ENCODE data around the gene RBM12.
"Not testable (repeated sequence)": the region's sequence is repeated elsewhere in the genome, so short reads cannot be mapped to it uniquely, and the experiment has no call there.

Gene RBM12

GRCh38 chr20:35664466-35665206 is at the start of gene RBM12, which contains the start of gene CPNE1:
Gene RBM12 (minus strand): TSS chr20:35664900. CDS start chr20:35655322, 9,578 bp downstream.
Gene CPNE1 (minus strand): TSS chr20:35664900. CDS start chr20:35632923, 31,977 bp downstream.
- peak; percentile 97 for DNase-seq

DNA sequence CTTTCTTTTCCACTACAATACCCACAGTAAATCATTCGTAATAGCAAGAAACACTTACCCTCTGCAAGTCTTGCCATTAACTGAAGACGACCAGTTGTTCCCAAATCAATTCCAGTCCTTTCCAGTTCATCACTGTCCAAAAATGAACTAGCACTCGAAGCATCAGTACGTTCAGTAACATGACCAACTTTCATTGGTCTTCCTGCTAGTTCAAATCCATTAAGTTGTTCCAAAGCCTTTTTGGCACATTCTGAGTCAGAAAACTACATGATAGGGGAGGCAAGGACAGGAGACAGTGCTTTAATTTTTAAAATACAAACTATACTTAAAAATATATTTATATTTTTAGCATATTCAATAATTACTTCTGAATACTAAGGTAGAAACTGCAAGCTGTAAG is 49.4 kb upstream of the RBM12 start:
- no peak for DNase-seq

DNA sequence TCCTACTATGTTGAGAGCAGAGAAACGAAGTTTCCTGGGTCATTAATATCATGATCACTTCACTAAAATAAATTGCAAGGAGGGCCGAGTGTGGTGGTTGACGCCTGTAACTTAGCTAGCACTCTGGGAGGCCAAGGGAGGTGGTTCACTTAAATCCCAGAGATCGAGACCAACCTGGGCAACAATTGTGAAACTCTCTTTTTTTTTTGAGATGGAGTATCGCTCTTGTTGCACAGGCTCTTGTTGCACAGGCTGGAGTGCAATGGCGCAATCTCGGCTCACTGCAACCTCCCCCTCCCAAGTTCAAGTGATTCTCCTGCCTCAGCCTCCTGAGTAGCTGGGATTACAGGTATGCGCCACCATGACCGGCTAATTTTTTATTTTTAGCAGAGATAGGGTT is 48.4 kb upstream of the RBM12 start:
- peak; percentile 34 for DNase-seq

DNA sequence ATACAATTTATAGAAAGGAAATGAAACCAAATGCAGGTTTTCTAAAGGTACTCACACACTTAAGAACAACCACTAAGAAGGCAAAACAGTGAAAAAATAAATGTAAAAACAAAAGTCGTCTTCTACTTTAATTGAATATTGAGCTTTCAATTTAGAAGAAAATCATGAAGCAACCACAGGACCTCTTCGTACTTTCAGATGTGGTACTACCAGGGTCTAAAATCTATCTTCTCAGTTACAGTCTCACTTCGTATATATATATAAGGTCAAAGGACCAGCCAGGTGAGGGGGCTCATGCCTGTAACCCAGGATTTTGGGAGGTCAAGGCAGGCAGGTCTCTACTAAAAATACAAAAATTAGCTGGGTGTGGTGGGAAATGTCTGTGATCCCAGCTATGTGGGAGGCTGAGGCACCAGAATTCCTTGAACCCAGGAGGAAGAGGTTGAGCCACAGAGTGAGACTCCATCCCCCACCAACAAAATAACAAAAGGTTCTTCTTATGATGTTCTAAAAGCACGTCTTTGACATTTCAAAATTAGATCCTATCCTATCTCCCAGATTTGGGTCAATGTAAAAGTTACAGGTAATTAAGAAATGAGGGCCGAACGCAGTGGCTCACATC is 47.0 kb upstream of the RBM12 start:
- no peak for DNase-seq

GRCh38 chr20:35710884-35711587 is 46.3 kb upstream of the RBM12 start:
- DNase-seq, result no peak

DNA sequence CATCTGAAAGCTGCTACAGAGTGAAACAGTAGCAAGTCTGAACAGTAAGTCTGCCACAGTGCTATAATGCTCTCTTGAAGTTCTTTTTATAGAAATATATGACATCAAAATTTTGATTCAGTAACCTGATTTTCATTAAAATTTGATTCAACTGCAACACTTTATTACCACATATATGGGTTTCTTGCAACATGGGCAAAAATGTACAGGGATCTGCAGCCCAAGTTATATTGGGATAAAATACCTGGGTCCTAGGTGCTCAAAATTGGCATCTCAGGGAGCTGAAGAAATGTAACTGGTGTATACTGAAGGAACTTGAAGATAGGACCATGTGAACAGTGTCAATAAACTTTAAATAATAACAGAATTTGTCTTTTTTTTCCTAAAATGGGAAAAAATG is 45.3 kb upstream of the RBM12 start:
- DNase-seq, result no peak

- no peak for DNase-seq
Measured at GRCh38 chr20:35709259-35709658, 44.6 kb upstream of the RBM12 start.

- no peak for DNase-seq
Measured at GRCh38 chr20:35708502-35708901, 43.8 kb upstream of the RBM12 start.

- not testable (repeated sequence) for DNase-seq
Measured at GRCh38 chr20:35706591-35707529, 42.2 kb upstream of the RBM12 start.

DNA sequence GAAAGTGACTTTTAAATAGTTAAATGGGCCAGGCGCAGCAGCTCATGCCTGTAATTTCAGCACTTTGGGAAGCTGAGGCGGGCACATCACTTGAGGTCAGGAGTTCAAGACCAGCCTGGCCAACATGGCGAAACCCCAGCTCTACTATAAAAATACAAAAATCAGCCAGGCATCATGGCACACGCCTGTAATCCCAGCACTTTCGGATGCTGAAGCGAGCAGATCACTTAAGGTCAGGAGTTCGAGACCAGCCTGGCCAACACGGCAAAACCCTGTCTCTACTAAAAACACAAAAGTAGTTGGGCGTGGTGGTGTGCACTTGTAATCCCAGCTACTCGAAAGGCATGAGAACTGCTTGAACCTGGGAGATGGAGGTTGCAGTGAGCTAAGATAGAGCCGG is 41.2 kb upstream of the RBM12 start:
- not testable (repeated sequence) for DNase-seq

DNA sequence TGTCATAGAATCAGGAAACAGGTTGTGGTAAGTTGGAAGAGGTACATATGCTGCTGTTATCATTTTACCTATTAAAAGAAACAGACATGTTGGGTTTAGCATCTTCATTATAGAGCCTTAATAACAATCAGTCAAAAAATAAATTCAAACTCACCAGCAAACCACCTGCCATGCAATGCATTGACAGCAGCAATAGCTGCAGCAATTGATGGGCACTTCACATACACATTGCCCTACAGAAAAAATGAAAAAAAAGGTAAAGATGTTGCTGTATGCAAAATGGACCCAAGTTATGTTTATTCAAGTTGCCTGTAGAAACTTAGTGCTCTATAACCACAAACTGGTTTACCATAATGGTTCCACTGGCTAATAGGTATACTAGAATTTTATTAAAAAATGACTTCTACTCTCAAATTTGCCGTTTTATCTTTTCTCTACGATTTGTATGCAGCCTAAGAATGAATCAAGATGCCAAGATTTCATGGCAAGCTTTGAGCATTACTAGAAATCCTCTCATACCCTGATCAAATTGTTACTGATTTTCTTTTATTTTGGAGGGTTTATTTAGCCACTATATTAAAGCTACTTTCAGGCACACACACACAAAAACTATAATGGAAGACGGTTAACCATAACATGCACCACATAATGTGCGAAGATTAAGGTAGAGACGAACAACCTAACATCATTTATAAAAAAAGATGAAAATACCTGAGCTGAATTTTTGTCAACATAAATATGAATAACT is 40.0 kb upstream of the RBM12 start:
- no peak for DNase-seq

GRCh38 chr20:35702824-35703695 is 38.4 kb upstream of the RBM12 start:
- DNase-seq, result no peak

GRCh38 chr20:35702051-35702823 is 37.5 kb upstream of the RBM12 start:
- DNase-seq, result no peak

DNA sequence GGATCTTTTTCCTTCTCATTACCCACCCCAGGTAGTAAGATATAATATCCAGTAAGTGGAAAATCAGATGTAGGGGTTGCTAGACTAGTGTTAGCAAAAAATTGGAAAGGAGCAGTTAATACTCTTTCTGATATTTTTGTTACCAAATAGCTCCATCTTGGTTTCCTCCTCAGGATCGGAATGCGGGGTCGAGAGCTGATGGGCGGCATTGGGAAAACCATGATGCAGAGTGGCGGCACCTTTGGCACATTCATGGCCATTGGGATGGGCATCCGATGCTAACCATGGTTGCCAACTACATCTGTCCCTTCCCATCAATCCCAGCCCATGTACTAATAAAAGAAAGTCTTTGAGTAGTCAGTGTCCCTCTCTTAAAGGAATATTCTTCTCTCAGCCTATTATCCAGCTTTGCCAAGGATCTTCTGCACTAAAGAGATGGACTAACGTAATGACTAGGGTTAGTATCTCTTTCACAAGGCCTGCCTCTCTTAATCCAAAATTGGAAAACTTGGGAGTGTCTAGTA is 36.0 kb upstream of the RBM12 start:
- DNase-seq, result peak; percentile 60

GRCh38 chr20:35699957-35700624 is 35.4 kb upstream of the RBM12 start:
- no peak for DNase-seq

- peak; percentile 95 for DNase-seq
Measured at GRCh38 chr20:35699127-35699956, 34.6 kb upstream of the RBM12 start, which contains the start of the genes NFS1 and ROMO1. Gene NFS1 (minus strand): TSS chr20:35699352. CDS start chr20:35699288, 64 bp downstream. Gene ROMO1 (plus strand): TSS chr20:35699405. CDS start chr20:35699633, 228 bp downstream.

DNA sequence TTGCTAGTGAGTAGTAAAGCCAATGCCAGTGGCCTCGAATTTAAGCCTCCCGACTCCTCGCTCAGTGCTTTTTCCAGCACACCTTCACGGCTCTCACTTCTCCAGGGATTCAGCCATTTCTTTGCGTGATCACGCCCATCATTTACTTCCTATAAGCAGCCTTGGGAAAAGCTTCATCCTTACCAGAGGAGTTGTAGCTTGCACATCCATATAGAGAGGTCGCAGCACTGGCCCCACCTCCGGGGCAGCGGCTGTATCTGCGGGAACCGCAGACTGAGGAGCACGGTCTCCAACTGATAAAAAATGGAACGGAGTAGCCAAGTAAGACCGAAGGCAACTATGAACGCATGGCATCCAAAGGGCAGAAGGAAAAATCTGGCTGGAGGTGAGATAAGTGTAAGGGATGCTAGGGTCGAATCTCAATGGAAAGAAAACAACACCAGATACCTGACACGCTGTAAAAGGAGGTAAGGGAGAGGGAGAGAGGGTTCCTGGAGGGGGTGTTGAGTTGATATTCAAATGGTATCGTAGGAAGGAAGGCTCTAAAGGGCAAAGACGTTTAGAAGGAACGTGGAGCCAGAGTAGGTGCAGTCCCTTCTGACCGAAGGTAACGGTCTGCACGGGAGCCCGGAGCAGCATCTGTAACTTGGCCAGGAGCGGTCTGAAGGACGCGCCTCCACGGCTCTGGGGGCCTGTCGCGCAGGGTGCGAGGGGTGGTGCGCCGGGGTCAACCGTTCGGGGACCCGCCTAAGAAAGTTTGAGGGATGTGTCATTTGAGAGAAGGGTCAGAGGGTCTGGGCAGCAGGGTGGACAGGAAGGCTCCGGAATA is 33.8 kb upstream of the RBM12 start:
- DNase-seq, result peak; percentile 62

Data from activated effector memory CD4-positive, alpha-beta T cell treated with anti-CD3 and anti-CD28 coated beads, Interleukin-2, amount 50 U/mL, for 16 hours (primary cell).